ENCODE results near the gene RASGRF2.

- TF ChIP-seq, protein P1, sequence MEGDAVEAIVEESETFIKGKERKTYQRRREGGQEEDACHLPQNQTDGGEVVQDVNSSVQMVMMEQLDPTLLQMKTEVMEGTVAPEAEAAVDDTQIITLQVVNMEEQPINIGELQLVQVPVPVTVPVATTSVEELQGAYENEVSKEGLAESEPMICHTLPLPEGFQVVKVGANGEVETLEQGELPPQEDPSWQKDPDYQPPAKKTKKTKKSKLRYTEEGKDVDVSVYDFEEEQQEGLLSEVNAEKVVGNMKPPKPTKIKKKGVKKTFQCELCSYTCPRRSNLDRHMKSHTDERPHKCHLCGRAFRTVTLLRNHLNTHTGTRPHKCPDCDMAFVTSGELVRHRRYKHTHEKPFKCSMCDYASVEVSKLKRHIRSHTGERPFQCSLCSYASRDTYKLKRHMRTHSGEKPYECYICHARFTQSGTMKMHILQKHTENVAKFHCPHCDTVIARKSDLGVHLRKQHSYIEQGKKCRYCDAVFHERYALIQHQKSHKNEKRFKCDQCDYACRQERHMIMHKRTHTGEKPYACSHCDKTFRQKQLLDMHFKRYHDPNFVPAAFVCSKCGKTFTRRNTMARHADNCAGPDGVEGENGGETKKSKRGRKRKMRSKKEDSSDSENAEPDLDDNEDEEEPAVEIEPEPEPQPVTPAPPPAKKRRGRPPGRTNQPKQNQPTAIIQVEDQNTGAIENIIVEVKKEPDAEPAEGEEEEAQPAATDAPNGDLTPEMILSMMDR (IDR thresholded peaks at IDR 0.05): no peak
- TF ChIP-seq ZFX (IDR thresholded peaks at IDR 0.05; ENCODE audit: borderline replicate concordance): no peak
These were observed 45.5 kb downstream of the RASGRF2 start for GRCh38 chr5:81005708-81006107.
